Breast epithelium (tissue), 3 donors: Measurements from ENCODE around the gene TASP1.

Experiments
- CTCF ChIP-seq, 3 donors: fragments of 450-650 bp; IDR thresholded peaks; one replicate each; pipeline ENCODE4 v1.5.1; 2016 to 2017; ENCODE audit warnings: antibody characterized with exemption in 3 of 3, mild to moderate bottlenecking in 3 of 3, moderate library complexity in 3 of 3
- POLR2A ChIP-seq: fragments of 450-650 bp; IDR thresholded peaks from one replicate; pipeline ENCODE4 v1.6.1; 2016; ENCODE audit warnings: antibody characterized with exemption, mild to moderate bottlenecking, moderate library complexity

- TF ChIP-seq POLR2A: no peak
- no peak for TF ChIP-seq CTCF (IDR thresholded peaks at IDR 0.05)
These were observed 151.5 kb downstream of the TASP1 start for GRCh38 chr20:13487202-13487601.
